Measurements from ENCODE around the gene DOK4. TPM values are rescaled to one million over a fixed set of nuclear protein-coding genes. Genes with fewer than 3 reads are reported as not detected.
A peak's percentile ranks its signal among the peaks of the same experiment; 100 is the strongest.

DOK4 gene
- total RNA-seq, 1 donor from 2014 or later, result 69.4 TPM

DNA sequence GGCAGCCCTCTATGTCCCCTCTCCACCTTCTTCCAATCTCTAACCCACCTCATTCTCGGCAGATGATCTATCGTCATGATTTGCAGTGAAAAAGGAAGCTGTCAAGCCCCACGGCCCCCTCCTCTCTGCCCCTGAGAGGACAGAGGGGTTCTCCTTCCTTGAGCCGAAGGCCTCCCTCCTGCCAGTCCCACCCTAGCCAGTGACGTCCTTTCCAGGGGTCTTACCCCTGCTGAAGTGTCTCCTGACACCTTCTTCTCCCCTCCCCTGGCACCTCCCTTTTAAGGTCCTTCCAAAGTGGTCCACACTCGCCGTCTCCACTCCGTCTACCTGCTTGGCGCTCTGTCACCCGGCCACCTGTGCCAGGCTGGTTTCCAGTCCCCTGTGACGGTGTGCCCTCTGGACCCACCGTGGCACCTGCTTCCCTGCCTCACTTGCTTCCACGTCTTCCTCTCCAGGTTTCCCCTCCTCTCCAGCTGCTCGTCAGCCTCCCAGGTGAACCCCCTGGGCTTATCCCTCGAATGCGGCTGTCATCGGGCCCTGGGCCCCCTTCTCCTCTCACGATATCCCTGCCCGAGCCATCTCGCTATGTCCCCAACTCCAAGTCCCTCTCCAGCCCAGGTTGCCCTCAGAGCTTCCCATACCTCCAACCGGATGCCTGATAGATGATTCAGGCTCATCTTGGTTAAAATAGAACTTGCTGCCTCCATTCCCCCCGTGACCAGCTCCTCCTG, 44.4 kb upstream of the DOK4 start:
- TF ChIP-seq, protein P1, sequence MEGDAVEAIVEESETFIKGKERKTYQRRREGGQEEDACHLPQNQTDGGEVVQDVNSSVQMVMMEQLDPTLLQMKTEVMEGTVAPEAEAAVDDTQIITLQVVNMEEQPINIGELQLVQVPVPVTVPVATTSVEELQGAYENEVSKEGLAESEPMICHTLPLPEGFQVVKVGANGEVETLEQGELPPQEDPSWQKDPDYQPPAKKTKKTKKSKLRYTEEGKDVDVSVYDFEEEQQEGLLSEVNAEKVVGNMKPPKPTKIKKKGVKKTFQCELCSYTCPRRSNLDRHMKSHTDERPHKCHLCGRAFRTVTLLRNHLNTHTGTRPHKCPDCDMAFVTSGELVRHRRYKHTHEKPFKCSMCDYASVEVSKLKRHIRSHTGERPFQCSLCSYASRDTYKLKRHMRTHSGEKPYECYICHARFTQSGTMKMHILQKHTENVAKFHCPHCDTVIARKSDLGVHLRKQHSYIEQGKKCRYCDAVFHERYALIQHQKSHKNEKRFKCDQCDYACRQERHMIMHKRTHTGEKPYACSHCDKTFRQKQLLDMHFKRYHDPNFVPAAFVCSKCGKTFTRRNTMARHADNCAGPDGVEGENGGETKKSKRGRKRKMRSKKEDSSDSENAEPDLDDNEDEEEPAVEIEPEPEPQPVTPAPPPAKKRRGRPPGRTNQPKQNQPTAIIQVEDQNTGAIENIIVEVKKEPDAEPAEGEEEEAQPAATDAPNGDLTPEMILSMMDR (IDR thresholded peaks at IDR 0.05; ENCODE audit: unreplicated experiment), result no peak
- Mint-ChIP-seq H3K9me3 (ENCODE audit: unreplicated experiment) (no peaks in the 10 kb centered on the region), H3K27me3 (ENCODE audit: unreplicated experiment) (peaks cover 31% of the 10 kb centered on the region), H3K4me3 (ENCODE audit: unreplicated experiment) (peak overlapping the region; percentile 68), H3K27ac (ENCODE audit: unreplicated experiment) (peak overlapping the region; percentile 54), H3K4me1 (ENCODE audit: unreplicated experiment) (peaks cover 51% of the 10 kb centered on the region), H3K36me3 (ENCODE audit: low read depth, unreplicated experiment) (peaks cover 13% of the 10 kb centered on the region)
- DNase-seq (ENCODE audit: low spot score), result no peak

DNA sequence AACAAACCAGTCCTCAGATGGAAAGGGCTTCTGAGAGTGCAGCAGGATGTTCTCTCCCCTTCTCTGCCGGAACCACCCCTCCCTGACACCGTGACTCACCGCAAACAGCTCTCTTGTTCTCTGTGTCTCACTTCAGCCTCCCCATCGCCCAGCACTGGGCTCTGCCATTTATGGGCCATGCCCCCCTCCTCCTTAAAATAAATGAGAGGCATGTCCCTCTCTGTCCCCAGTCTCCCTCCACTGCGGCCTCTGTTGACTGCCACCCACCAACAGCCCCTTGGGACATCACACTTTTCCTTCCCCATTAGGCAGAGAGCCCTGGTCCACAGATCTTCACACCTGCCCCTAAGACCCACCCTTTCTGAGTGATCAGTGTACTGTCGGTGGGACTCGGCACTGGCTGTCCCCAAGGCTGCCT, 43.8 kb upstream of the DOK4 start:
- TF ChIP-seq, protein P1 (IDR thresholded peaks at IDR 0.05; ENCODE audit: unreplicated experiment), result no peak
- Mint-ChIP-seq H3K27me3 (ENCODE audit: unreplicated experiment) (peaks cover 36% of the 10 kb centered on the region), H3K4me1 (ENCODE audit: unreplicated experiment) (peaks cover 54% of the 10 kb centered on the region), H3K4me3 (ENCODE audit: unreplicated experiment) (peak overlapping the region; percentile 61), H3K27ac (ENCODE audit: unreplicated experiment) (peak overlapping the region; percentile 54), H3K9me3 (ENCODE audit: unreplicated experiment) (no peaks in the 10 kb centered on the region), H3K36me3 (ENCODE audit: low read depth, unreplicated experiment) (peaks cover 17% of the 10 kb centered on the region)
- no peak for DNase-seq (ENCODE audit: low spot score)

DNA sequence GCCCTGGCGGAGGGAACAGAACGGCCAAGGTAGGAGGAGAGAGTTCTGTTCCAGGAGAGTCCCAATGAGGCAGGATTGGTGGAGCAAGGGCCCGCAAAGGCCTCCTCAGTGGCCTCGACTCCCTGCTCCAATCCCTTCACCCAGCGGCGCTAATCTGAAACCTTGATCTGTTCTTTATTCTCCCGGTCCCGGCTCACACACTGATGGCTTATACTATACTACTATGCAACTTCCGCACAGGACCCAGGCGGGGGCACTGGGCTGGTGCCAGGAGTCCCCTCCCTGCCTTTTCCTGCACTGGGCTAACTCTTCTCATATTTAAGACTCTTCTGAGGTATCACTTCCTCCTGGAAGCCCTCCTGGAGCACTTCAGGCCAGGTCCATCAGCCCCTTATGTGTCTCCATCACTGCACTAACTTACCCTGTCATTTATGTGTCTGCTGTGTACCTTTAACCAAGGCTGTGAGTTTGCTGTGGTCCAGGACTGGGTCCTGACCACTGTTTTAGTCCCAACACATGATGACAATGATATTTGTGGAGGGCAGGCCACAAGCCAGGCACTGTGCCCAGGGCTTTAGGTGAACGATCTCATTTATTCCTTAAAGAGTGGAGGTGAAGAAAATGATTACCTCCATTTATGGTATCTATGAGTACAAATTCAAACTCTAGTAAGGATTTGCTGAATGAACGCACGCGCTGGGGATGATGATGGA, 43.3 kb upstream of the DOK4 start:
- H3K4me3 Mint-ChIP-seq (ENCODE audit: unreplicated experiment), result peak overlapping the region; percentile 69
- H3K27ac Mint-ChIP-seq (ENCODE audit: unreplicated experiment), result peak overlapping the region; percentile 54
- peaks cover 17% of the 10 kb centered on the region for H3K36me3 Mint-ChIP-seq (ENCODE audit: low read depth, unreplicated experiment)
- no peaks in the 10 kb centered on the region for H3K9me3 Mint-ChIP-seq (ENCODE audit: unreplicated experiment)
- TF ChIP-seq, protein P1 (IDR thresholded peaks at IDR 0.05; ENCODE audit: unreplicated experiment), result no peak
- peaks cover 55% of the 10 kb centered on the region for H3K4me1 Mint-ChIP-seq (ENCODE audit: unreplicated experiment)
- no peak for DNase-seq (ENCODE audit: low spot score)
- H3K27me3 Mint-ChIP-seq (ENCODE audit: unreplicated experiment), result peaks cover 38% of the 10 kb centered on the region

DNA sequence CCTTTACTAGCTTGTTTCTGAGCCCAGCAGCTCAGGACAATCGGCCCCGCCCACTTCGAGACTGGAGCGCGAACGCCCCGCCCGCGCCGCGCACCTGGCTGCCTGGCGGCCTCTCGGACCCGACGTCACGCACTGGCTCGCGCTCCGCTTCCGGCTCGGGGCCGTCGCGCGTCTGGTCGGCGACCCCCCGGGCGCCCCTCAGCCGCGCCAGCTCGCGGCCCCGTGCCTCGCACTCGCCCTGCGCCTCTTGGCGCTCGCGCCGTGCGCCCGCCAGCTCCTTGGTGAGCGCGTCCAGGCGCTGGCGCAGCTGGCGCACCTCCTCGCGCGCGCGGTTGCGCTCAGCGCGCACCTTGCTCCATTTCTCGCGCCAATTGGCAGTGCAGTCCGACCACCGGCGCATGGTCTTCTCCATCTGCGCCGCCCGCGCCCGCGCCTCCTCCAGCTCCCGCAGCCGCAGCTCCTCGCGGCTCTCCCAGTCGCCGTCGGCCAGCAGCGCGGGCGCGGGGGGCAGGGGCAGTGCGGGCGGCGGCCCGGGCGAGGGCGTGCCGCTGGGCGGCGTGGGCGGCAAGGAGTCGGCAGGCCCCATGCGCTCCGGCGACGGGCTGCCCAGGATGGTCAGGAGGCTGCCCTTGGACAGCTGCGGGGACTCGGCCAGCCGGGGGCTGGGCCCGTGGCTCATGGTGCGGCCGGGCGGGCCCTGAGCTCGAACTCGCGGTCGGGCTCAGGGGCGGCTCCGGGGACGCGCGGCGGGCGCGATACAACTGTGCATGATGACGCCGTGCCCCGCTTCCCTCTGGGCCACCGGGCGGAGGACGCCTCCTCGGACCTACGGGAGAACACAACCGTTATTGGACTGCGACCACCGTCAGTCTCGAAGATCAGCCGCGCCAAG, 42.5 kb upstream of the DOK4 start:
- peaks cover 47% of the 10 kb centered on the region for H3K4me1 Mint-ChIP-seq (ENCODE audit: unreplicated experiment)
- H3K9me3 Mint-ChIP-seq (ENCODE audit: unreplicated experiment), result no peaks in the 10 kb centered on the region
- peaks cover 17% of the 10 kb centered on the region for H3K36me3 Mint-ChIP-seq (ENCODE audit: low read depth, unreplicated experiment)
- TF ChIP-seq, protein P1 (IDR thresholded peaks at IDR 0.05; ENCODE audit: unreplicated experiment), result no peak
- no peak overlapping the region for H3K4me3 Mint-ChIP-seq (ENCODE audit: unreplicated experiment)
- no peak for DNase-seq (ENCODE audit: low spot score)
- H3K27me3 Mint-ChIP-seq (ENCODE audit: unreplicated experiment), result peaks cover 35% of the 10 kb centered on the region
- H3K27ac Mint-ChIP-seq (ENCODE audit: unreplicated experiment), result no peak overlapping the region

Measured in endothelial cell (in vitro differentiated cells).